Measurements from ENCODE around the gene PPP1R18. TPM values are rescaled to one million over a fixed set of nuclear protein-coding genes. Genes with fewer than 3 reads are reported as not detected.
A peak's percentile ranks its signal among the peaks of the same experiment; 100 is the strongest.

Gene PPP1R18
- total RNA-seq, 1 experiment from 2014 or later = 105 TPM

DNA sequence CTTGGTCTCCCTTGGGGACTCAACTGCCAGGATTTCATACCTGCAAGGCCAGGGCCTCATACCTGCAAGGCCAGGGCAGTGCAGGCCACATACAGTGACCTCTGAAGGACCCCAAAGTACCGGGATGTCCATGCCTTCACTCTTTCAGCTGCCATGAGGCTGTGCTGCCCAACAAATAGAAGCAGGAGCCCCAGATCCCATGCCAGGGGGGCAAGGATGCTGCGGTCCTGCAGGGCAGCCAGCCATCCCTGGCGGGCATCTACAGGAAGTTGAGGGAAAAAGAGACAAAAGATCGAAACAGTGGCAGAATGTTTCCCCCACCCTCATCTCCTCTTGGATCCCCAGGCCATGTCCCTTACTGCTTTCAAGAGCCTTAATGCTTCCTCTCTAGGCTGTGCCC, 3.5 kb upstream of the PPP1R18 start:
- DNase-seq (ENCODE audit: low read depth) = no peak

DNA sequence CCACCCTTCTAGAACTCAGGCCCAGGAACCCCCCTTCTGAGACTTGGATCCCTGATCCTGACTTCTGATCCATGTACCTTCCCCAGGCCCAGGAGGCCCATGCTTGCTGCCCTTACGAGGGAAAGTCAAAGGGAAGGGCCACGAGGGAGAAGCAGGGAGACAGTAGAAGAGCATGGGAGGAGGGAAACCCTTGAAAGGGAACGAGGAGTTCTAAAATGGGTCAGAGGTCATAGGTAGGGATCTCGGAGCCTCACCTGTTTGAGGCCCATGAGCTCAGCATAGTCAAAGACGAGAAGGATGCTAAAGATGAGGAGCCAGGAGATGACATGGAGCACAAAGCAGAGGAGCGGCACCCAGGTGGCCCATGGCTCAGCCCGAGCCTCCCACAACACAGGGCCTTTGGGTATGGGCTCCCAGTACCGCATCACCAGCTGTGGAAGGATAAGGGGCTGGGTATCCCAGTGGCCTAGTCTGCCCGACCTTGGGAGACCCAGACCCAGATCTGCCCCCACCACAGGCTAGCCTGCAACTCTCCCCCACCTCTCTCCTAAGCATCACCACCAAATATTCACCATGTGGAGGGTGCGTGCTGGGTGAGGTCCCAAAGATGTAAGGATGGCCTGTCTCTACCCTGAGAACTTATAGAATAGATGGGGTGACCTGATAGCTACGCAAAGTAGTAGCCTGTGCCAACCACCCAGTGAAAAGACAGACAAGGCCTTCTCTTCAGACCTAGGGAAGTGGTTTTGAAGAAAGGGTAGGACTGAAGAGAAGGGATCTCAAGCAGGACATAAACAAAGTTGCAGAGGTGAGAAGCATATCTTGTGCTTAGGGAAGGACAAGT, 2.8 kb upstream of the PPP1R18 start:
- DNase-seq (ENCODE audit: low read depth) = no peak

DNA sequence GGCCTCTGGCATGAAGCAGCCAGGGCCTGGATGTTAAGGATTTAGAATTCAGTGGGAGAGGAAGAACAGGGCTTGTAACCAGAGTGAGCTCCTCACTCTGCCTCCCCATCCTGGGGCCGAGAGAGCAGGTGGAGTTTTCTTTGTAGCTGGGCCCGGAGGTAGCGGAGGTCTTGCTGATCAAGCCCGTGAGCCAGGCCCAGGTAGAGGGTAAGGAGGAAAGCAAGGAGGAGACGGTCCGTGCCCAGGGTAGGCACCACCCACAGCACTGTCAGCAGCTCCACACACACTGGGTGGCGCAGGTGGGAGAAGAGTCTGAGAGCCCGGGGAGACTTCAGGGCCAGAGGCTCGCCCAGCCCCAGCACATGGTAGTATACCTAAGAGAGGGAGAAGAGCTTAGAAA, 2.1 kb upstream of the PPP1R18 start:
- no peak for DNase-seq (ENCODE audit: low read depth)

DNA sequence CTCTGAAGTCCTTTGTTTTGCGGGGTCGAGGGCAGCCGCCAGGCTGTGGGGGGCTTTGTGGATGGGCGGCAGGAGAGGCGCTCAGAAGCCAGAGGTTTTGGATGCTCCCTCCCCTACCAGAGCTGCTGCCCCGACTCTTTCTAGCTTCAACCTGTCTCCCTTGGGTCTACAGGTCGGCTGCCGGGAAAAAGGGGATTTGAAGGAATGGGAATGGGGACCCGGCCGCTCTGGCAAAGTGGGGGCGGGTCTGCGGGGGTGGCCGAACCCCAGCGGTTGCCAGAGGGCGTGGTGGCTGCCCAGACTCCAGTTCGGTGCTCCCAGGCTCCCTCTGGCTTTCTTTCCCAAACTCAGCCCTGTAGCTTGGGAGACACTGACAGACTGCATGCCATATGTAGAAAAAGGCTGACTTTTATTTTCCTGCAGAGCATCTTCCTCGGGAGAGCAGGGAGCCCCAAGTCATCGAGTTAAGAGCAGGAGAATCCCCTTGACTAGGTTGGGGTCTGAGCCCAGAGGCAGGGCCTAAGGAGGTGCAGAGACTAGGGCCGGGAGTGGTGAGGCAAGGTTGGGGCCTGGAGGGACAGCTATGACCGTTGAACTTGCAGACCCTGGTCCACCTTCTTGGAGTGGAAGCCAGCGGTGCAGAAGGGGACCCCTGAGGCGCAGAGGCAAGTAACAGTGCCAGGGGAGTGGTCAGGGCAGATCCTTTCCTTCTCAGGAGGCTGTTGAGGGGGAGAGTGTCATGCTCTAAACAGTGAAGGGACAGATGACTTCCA, 1.4 kb upstream of the PPP1R18 start:
- peak; percentile 70 for DNase-seq (ENCODE audit: low read depth)

DNA sequence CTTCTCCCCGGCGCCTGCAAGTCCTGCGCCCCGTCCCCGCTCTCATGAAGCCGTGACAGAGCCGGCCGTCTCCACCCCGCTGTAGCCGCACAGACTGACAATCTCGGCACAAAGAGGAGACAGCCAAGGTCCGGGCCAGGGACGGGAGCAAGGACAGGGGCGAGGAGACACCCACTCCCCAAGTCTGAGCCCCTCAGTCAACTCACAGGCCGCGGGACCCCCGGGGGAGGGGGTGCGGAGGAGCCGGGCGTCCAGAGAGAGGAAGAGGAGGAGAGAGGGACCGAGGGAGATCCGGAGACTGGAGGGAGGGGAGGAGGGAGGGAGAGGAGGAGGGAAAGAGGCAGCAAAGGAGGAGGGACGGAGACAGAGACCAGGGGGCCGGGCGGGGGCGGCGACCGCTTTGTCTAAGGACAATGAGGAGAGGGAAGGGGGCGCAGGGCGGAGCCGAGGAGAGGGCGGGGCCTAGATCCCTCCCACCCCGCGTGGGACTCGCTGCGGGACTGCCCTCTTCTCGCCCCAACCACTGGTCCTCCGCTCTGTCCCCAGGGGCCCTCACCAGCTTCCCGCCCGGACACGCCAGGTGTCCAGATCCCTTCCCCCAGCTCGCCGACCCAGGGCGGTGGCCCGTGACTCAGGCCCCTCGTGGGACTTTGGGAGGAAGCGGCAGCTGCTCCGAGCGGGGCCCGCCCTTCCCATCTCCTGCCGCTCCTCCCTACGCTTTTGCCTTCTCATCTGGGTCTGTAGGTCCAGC, 638 bp upstream of the PPP1R18 start:
- DNase-seq (ENCODE audit: low read depth) = peak; percentile 100

DNA sequence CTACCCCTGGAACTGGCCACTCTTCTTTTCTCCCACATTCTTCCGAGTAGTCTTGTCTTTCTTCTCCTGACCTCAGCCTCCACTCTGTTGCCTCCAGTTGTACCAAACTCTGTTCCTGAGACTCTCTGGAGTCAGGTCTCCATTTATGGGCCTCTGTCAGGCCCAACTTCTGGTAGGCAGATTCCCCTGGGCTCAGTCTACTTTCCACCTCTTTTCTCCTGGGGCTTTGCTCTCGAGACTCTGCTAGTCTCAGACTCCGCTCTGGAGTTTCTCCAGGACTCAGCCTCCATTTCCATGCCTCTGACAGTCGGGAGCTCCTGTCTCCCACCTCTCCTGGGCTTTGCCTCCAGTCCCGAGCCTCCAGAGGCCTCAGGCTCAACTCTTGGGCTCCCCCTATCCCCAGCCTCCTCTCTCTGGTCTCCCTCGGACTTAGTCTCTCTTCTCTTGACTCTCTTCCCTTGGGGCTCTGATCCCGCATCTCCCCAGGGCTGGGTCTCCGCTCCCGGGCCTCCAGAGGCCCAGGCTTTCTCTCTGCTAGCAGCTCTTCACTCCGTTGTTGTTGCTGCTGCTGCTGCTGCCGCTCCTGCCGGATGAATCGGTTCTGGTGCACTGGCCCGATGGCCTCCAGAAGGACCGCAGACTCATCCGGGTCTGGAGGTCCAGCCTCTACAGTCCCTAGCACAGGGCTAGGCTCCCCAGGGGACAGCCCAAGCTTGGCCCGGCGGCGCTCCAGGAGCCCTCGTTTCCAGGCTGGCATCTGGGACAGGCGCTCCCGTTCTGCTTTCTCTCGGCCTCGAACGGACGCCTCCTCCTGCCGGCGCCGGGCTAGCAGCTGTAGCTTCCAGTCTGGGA, 1.1 kb downstream of the PPP1R18 start:
- DNase-seq (ENCODE audit: low read depth) = peak; percentile 42

DNA sequence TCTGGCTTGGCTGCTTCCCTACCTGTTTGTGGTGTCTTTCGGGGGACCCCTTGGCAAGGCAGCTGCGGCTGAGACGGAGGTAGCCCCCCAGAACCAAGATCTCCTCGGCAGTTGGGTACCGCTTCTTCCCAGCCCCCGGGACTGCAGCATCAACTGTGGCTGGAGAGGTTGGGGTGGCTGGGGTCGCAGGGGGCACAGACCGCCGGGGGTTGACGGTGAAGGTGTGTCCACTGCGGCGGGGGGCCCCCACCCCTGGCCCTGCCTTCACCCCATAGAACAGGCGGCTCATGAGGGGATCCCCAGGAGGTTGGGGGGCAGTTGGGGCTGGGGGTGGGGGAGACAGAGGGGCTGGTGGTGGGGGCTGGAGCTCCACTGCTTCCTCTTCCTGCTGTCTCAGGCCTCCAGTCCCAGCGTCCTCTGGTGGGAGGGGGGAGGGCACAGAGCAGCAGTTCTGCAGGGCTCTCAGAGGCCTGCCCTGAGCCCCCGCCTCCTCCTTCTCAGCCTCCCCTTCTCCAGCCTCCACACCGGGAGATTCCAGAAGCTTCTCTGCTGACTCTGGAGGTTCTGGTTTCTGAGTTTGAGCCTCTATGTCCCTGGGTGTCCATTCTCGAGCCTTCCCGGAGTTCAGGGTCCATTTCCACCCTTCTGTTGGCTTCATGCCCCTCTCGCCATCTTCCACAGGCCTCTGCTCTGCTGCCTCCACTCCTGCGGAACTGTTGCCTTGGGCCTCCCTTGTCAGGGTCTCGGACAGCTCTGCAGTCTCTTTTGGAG, 1.9 kb downstream of the PPP1R18 start:
- DNase-seq (ENCODE audit: low read depth) = no peak

DNA sequence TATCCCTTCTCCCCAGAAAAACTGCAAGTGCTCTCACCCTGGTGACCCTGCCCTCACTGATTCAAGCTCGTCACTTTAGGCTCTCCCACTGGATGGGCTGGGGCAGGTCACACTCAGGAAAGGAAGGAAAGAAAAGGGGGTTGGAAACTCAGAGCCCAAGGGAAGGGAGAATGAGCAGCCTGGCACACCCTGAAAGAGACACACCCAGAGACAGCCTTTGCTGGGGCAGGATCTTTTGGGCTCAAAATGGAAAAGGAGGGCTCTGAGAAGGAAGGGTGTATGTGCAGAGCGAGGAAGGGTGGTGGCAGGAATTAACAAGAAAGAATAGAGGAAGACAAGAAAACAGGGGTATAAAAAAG, 2.5 kb downstream of the PPP1R18 start:
- no peak for DNase-seq (ENCODE audit: low read depth)

DNA sequence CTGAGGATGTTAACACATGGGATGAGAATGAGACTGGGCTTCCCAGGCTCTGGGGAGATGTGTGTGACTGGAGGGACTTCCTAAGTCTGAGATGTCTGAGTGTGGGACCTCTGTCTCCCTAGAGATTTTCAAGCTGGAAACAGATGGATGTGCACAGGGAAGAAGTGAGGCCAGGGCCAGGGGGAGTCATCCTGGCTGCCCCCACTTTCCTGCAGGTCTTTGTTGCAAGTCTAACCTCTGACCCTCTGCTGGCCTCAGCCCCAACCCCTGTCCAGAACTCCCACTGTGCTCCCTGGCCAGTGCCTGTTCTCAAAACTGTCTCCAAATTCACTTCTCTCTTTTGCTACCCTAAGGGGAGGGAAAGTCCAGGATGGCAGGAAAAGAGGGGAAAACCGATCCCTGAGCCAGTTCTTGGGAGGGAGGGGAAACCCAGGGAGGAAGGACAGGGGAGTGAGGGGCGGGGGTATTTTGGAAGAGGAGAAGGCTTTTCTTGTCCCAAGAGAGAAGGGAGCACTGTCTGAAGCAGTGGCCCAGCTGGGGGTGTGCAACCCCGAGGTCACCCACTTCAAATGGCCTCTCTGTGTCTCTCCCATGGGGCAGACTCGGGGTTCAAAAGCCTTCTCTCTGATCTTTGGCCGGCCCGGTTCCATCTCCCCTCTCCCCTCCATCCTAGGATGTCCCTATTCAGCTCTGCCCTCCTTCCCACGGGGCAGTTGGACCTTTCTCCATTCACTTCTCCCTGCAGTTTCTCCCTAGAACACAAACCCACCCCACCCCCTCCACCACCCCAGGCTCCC, 3.1 kb downstream of the PPP1R18 start:
- no peak for DNase-seq (ENCODE audit: low read depth)

DNA sequence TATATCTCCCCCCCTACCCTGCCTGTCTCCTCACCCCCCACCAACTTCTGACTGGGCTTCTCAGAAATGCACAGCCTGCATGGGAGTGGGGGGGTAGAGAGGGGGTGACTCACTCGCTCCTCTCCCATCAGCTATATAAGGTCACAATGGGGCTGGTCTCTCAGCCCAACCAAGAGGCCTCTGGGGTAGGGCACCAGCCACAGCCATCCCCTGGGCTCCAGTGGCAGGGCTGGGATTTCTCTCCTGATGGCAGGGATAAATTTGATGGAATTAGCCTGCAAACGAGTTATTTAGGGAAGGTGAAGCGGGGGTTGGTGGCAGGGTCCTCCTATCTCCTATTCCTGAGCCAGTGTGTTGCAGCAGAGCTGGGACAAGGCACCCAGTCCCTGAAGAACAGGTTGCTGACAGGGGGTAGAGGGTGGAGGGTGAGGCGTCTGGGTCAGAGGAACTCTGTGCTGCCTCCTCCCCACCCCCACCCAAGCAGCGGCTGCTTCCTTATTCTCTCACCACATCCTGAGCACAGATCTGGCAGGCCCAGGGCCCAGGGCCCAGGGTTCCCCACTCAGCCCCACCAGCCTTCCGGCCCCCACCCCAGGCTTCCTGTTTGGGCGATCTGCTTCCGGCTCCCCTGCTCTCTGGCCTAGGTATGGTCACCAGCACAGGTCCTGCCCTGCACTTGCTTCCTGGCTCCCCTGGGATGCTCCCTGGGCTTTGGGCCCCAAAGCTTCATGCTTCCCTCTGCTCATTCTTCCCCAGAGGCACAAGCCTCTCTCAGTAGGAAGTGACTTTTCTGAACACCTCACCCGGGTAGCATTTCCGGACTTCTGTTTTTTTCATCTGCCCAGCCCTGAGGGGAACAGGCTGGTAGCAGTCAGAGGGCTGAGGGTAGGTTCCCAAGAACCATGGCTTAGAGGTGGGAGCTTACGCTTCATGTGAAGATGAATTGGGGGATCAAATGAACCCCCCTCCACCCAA, 4.0 kb downstream of the PPP1R18 start:
- peak; percentile 81 for DNase-seq (ENCODE audit: low read depth)

DNA sequence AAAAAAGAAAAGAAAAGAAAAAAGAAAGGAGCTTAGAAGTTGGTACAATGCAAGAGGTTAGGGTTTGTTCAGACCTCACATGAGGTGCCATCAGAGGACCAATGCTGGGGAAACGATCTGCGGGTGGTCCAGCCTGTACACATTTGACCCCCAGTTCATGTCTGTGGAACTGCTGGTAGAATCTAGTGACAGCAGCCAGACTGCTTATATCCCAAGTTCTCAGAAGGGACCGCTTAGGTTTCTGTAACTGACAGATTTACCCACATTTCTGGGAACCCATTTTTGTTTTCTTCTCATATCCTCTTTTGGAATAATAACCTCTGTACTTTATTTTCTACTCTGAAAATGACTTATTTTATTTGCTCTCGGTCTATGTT, 4.7 kb downstream of the PPP1R18 start:
- DNase-seq (ENCODE audit: low read depth) = no peak

DNA sequence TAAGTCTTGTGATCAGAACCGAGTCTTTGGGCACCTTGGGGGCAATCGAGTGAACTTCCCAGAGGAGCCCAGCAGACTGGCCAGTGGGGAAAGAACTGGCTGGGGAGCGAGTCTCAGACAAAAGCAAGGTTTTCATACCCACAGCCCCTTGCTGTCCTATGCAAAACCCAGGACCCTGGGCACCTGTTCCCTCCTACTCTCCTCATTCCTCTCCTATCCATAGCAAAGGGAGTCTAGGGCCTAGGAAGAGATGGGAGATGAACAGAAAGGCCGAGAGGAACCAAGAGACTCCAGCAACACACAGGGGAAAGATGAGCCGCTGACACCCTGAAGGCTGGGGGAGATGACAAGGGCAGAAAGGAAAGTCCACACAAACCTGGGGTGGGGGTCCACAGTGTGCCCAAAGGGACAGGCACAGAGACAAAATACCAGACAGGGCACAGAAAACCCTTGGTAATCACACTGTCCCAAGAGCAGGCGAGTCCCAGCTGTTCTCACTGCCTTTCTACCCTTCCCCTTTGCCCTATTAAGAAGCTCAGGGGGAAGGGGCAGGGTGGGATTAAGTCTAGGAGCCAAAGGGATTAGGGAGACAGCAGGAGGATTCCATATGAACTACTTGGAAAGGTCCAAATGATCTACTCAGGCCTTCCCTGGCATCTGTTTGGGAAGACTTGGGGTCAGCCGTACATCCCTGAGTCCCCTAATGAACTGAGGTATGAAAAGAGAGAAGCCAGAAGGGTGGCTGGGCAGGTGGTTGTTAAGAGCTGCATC, 6.5 kb downstream of the PPP1R18 start:
- no peak for DNase-seq (ENCODE audit: low read depth)

DNA sequence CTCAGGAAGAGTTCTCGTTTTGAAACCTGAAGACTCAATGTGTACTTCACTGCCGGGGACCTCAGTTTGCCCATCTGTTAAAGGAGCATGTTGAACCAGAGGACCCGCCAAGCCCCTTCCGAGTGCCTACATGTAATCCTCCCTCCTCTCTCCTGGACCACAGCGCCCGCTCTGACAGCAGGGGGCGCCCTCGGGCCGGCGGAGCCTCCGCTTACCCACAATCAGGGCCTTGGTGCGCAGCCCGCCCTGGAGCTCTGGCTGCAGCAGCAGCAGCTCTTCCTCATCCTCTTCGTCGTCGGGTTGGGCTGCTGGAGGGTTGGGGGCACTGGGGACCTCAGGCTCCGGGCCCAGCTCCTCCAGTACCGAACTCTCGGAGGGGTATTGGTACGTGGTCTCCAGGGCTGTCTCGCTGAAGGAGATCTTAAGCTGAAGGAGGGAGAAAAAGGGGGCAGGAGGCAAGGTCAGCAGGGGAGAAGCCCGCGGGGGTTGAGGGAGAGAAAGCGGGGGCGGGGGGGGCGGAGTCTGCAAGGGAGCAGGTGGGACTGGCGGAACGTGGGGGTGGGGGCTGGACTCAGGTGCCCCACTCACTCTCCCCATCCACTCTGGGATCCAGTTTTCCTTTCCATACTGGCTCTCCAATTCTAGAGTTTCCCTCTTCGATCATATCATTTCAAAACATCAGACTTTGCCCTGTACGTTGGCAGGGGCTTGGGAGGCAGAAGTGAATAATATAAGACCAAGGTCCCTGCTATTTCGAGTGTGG, 7.3 kb downstream of the PPP1R18 start:
- peak; percentile 67 for DNase-seq (ENCODE audit: low read depth)

DNA sequence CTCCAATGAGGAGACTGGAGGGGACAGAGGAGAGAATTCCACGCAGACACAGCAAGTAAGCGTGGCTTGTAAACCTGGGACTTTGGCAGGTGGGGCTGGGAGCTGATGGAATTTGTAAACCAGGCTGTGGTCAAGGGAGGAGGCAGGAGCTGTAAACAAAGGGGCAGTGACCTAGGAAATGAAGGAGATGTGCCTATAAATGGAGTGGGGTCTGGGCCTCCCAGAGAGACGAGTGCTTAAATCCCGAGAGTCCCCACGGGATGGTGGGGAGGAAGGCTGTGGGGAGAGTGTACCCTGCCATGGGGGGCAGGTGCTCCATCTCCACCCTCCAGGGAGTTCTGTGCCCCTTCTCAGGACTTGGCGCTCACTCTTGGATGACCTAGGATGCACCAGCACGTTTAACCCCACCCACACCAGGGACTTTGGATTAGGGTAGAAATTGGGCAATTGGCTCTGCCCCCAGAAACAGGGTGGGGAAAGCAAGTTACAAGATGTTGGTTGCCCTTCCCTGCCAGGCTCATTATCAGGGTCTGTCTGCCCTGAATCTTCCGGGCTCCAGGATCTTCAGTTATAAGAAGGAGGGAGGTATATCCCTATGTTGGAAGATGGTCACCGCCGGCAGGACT, 9.7 kb downstream of the PPP1R18 start:
- DNase-seq (ENCODE audit: low read depth) = no peak

DNA sequence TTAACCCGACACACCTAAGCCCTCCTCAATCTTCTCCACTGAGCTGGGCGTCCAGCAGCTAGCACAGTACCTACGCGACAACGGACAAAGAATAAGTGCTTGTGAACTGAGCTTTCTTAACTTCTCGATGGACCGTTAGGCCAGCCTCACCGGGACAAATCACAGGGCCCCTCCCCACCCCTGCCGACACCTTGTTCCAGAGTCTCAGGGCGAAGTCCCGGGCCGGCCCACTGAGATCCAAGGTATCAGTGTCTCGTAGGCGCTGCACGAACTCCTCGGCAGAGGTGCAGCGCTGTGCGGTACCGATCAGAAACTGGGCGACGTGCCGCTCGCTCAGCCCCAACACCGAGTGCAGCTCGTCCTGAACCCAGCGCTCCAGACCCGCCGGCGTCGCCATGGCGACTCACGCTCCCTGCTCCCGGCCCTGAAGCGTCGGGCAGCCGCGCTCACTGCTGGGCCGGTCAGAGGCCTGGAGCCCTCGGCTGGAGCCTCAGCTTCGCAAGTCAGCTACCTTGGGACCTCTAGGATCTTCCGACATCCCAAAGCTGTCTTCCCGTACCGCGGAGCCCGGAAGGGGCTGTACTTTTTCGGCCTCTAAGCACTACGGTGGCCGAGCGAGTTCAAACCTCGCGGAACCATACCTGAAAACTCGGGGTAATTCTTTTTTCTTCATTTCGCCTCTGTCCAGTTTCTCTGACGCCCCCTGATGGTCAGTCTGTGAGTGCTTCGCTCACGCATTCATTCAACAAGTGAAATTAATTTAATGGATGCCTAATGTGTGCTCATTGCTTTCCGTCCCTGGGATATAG, 13.8 kb downstream of the PPP1R18 start, which contains the start of gene DHX16:
Gene DHX16, minus strand, starts transcription at position 562 of the 809 bp plus-strand sequence. Its CDS starts 165 bp downstream, at position 397.
- DNase-seq (ENCODE audit: low read depth) = peak; percentile 99
